ENCODE measurements around the gene FBXO38. TPM values are rescaled to one million over a fixed set of nuclear protein-coding genes. Genes with fewer than 3 reads are reported as not detected.
A peak's percentile ranks its signal among the peaks of the same experiment; 100 is the strongest.

The FBXO38 gene
- total and polyA plus RNA-seq, 2 of the 13 experiments (the other 11 are each of a cell fraction or from before 2014, with no cell fraction given): 24.8 to 35.9 TPM

DNA sequence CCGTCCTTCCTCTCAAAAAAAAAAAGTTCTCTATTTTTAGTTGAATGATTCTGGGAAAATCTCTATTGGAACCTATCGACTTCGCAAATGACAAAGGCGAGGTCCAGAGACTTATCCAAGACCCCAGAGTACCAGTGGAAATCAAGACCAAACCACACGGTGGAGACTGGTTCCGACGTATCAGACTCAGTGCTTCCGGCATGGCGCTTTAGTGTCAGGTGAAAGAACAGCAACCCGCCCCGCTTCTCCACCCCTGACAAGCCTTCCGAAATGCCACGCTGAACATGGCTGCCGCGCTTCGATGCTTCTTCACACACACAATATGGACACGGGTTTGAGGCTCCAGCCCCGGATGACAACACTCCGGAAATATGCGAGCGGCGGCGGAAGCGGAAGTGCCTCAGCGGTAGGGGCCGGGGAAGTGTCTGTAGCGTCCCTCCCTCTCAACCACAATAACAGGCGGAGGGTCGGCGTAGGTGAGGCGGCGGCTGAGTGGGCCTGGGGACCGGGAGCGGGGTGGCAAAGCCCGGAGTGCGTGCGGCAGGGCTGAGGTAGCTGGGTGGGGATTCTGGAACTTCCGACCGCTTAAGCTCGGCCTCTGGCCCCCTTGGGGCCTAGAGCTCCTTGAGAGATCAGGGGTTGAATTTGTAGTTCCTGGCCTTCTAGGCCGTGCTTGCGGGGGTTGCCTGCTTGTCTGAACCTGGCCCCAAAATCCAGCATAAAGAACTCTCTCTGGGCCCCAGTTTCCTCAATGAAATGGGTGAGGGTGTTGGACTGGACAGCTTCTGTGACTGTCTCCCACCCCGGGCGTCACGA lies at the start of gene FBXO38 (continued):
- TF ChIP-seq ZSCAN25 (CRISPR knock-in tag; IDR thresholded peaks at IDR 0.05) (no peak), NFE2 (CRISPR knock-in tag; IDR thresholded peaks at IDR 0.05) (0 out of 2 replicates have a peak, but pooled peaks have one; percentile 6), TBX3 (IDR thresholded peaks at IDR 0.05; ENCODE audit: borderline replicate concordance) (peak; percentile 58; the same call in 1 of the 2 replicates), ZNF703 (CRISPR knock-in tag; IDR thresholded peaks at IDR 0.05; ENCODE audit: borderline replicate concordance) (no peak), HNRNPK (IDR thresholded peaks at IDR 0.05; ENCODE audit: low read depth, low read length, poor library complexity, severe bottlenecking) (no peak), ZNF746 (CRISPR knock-in tag; IDR thresholded peaks at IDR 0.05) (peak; percentile 25; the same call in 1 of the 2 replicates), NFATC3 (CRISPR knock-in tag; IDR thresholded peaks at IDR 0.05) (no peak), RFX5 (IDR thresholded peaks at IDR 0.05; ENCODE audit: low read depth, low read length) (0 out of 2 replicates have a peak, but pooled peaks have one; percentile 18), ZNF235 (CRISPR knock-in tag; IDR thresholded peaks at IDR 0.05; ENCODE audit: borderline replicate concordance) (peak; percentile 73; the same call in 1 of the 2 replicates), PAWR (CRISPR knock-in tag; IDR thresholded peaks at IDR 0.05; ENCODE audit: borderline replicate concordance) (no peak), YEATS2 (CRISPR knock-in tag; IDR thresholded peaks at IDR 0.05; ENCODE audit: borderline replicate concordance) (peak; percentile 87; the same call in 1 of the 2 replicates), HDAC1 (CRISPR knock-in tag; IDR thresholded peaks at IDR 0.05) (peak; percentile 56), U2AF1 (optimal IDR thresholded peaks at IDR 0.05; ENCODE audit: low read depth, low read length) (no peak), FOXA3 (CRISPR knock-in tag; IDR thresholded peaks at IDR 0.05) (peak; percentile 53), ZNF251 (CRISPR knock-in tag; IDR thresholded peaks at IDR 0.05) (no peak)
- TF ChIP-seq, protein P1, sequence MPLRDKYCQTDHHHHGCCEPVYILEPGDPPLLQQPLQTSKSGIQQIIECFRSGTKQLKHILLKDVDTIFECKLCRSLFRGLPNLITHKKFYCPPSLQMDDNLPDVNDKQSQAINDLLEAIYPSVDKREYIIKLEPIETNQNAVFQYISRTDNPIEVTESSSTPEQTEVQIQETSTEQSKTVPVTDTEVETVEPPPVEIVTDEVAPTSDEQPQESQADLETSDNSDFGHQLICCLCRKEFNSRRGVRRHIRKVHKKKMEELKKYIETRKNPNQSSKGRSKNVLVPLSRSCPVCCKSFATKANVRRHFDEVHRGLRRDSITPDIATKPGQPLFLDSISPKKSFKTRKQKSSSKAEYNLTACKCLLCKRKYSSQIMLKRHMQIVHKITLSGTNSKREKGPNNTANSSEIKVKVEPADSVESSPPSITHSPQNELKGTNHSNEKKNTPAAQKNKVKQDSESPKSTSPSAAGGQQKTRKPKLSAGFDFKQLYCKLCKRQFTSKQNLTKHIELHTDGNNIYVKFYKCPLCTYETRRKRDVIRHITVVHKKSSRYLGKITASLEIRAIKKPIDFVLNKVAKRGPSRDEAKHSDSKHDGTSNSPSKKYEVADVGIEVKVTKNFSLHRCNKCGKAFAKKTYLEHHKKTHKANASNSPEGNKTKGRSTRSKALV (CRISPR knock-in tag; IDR thresholded peaks at IDR 0.05): peak; percentile 44; the same call in 1 of the 2 replicates
- TF ChIP-seq, protein P2, sequence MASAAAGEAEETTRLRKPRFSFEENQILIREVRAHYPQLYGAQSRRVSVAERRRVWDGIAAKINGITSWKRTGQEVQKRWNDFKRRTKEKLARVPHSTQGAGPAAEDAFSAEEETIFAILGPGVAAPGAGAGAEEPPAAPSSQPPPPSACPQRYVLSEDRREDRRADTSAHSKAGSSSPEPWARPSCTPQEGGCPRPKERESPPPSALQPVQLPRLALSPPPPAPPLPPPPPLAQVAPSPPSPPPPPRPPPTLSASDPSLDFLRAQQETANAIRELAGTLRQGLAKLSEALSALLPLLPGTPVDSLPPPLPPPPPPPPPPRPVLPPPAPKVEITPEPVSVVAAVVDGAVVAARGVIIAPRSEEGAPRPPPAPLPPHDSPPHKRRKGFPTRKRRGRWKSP (CRISPR knock-in tag; IDR thresholded peaks at IDR 0.05): peak; percentile 41; the same call in 1 of the 2 replicates
- TF ChIP-seq, protein P3, sequence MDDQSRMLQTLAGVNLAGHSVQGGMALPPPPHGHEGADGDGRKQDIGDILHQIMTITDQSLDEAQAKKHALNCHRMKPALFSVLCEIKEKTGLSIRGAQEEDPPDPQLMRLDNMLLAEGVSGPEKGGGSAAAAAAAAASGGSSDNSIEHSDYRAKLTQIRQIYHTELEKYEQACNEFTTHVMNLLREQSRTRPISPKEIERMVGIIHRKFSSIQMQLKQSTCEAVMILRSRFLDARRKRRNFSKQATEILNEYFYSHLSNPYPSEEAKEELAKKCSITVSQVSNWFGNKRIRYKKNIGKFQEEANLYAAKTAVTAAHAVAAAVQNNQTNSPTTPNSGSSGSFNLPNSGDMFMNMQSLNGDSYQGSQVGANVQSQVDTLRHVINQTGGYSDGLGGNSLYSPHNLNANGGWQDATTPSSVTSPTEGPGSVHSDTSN (CRISPR knock-in tag; IDR thresholded peaks at IDR 0.05; ENCODE audit: borderline replicate concordance): no peak
- TF ChIP-seq, protein P4, sequence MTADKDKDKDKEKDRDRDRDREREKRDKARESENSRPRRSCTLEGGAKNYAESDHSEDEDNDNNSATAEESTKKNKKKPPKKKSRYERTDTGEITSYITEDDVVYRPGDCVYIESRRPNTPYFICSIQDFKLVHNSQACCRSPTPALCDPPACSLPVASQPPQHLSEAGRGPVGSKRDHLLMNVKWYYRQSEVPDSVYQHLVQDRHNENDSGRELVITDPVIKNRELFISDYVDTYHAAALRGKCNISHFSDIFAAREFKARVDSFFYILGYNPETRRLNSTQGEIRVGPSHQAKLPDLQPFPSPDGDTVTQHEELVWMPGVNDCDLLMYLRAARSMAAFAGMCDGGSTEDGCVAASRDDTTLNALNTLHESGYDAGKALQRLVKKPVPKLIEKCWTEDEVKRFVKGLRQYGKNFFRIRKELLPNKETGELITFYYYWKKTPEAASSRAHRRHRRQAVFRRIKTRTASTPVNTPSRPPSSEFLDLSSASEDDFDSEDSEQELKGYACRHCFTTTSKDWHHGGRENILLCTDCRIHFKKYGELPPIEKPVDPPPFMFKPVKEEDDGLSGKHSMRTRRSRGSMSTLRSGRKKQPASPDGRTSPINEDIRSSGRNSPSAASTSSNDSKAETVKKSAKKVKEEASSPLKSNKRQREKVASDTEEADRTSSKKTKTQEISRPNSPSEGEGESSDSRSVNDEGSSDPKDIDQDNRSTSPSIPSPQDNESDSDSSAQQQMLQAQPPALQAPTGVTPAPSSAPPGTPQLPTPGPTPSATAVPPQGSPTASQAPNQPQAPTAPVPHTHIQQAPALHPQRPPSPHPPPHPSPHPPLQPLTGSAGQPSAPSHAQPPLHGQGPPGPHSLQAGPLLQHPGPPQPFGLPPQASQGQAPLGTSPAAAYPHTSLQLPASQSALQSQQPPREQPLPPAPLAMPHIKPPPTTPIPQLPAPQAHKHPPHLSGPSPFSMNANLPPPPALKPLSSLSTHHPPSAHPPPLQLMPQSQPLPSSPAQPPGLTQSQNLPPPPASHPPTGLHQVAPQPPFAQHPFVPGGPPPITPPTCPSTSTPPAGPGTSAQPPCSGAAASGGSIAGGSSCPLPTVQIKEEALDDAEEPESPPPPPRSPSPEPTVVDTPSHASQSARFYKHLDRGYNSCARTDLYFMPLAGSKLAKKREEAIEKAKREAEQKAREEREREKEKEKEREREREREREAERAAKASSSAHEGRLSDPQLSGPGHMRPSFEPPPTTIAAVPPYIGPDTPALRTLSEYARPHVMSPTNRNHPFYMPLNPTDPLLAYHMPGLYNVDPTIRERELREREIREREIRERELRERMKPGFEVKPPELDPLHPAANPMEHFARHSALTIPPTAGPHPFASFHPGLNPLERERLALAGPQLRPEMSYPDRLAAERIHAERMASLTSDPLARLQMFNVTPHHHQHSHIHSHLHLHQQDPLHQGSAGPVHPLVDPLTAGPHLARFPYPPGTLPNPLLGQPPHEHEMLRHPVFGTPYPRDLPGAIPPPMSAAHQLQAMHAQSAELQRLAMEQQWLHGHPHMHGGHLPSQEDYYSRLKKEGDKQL (CRISPR knock-in tag; IDR thresholded peaks at IDR 0.05; ENCODE audit: low read depth): no peak

Measured in HepG2 (cell line).